H1 (cell line): ENCODE measurements around the gene ALG3. TPM values are rescaled to one million over a fixed set of nuclear protein-coding genes. Genes with fewer than 3 reads are reported as not detected.
A peak's percentile ranks its signal among the peaks of the same experiment; 100 is the strongest.

Experiments
- CTCF ChIA-PET: fragments of 300-600 bp; sonication (Branson Sonifier 250); formaldehyde crosslinking; loops from one replicate; lab custom pipeline; 2021; ENCODE audit not compliant: partially characterized antibody; lab: Charles Lee
- POLR2A ChIA-PET: fragments of 300-600 bp; sonication (Branson Sonifier 250); formaldehyde crosslinking; loops from one replicate; lab custom pipeline; 2021; ENCODE audit warnings: inconsistent platforms; ENCODE audit not compliant: partially characterized antibody; lab: Charles Lee
- DNase-seq, 2 experiments: peaks; one replicate each; pipeline versions ENCODE4 v3.0.0 to v3.0.0-alpha.2; 2010 to 2022; ENCODE audit warnings: low spot score in 2 of 2, low read depth in 1 of 2, mixed read lengths in 1 of 2
- FAIRE-seq: peaks from 2 replicates; lab custom pipeline; 2011; peaks lifted over from hg19 to GRCh38; lab: Jason Lieb, UNC
- H2AFZ ChIP-seq: 2 replicates; pipeline ENCODE4 v1.8.1; 2012; ENCODE audit warnings: low read length, inconsistent platforms
- H2AK5ac ChIP-seq: 2 replicates; pipeline ENCODE4 v1.6.1; 2013; ENCODE audit warnings: low read depth, low read length
- H2BK120ac ChIP-seq: replicated peaks from 2 replicates; pipeline ENCODE3; 2013; ENCODE audit warnings: low read depth, low read length, inconsistent platforms
- H2BK12ac ChIP-seq: 2 replicates; pipeline ENCODE4 v1.6.1; 2013; ENCODE audit warnings: low read depth, low read length
- H2BK15ac ChIP-seq: 2 replicates; pipeline ENCODE4 v1.6.1; 2013; ENCODE audit warnings: low read length
- H2BK20ac ChIP-seq: 2 replicates; pipeline ENCODE4 v1.6.1; 2013; ENCODE audit warnings: low read length
- H2BK5ac ChIP-seq: 2 replicates; pipeline ENCODE4 v1.6.1; 2013; ENCODE audit warnings: low read depth, low read length
- H3K14ac ChIP-seq: 2 replicates; pipeline ENCODE4 v1.6.1; 2013; ENCODE audit warnings: inconsistent platforms; ENCODE audit not compliant: insufficient read length
- H3K18ac ChIP-seq: 2 replicates; pipeline ENCODE4 v1.6.1; 2013; ENCODE audit warnings: low read length; ENCODE audit errors: extremely low read depth
- H3K23ac ChIP-seq: 2 replicates; pipeline ENCODE4 v1.6.1; 2013; ENCODE audit warnings: inconsistent platforms; ENCODE audit not compliant: insufficient read length
- H3K23me2 ChIP-seq: 2 replicates; pipeline ENCODE4 v1.6.1; 2013; ENCODE audit warnings: low read depth, low read length
- H3K27ac ChIP-seq: 2 replicates; pipeline ENCODE4 v1.6.1; 2011; ENCODE audit warnings: low read depth, low read length, inconsistent platforms
- H3K27me3 ChIP-seq, 4 experiments: replicated peaks in 1 of 4; 1 replicate in 1 of 4; 2 replicates in 3 of 4; pipeline versions ENCODE4 v1.6.1 to v1.8.1; 2011 to 2013; ENCODE audit warnings: low read length in 3 of 4, mild to moderate bottlenecking in 3 of 4, inconsistent platforms in 2 of 4, mixed read lengths in 2 of 4, moderate library complexity in 1 of 4; ENCODE audit not compliant: control insufficient read depth in 3 of 4, insufficient read depth in 3 of 4; ENCODE audit errors: extremely low read depth in 1 of 4
- H3K36me3 ChIP-seq, 4 experiments: 2 replicates each; pipeline versions ENCODE4 v1.6.1 to v1.8.1; 2011 to 2013; ENCODE audit warnings: mild to moderate bottlenecking in 4 of 4, low read length in 3 of 4, moderate library complexity in 2 of 4, control low read depth in 1 of 4, inconsistent platforms in 1 of 4; ENCODE audit not compliant: insufficient read depth in 4 of 4, control insufficient read depth in 2 of 4
- H3K4ac ChIP-seq: replicated peaks from 2 replicates; pipeline ENCODE3; 2013; ENCODE audit warnings: low read length, low read depth, mixed read lengths, inconsistent platforms; ENCODE audit not compliant: insufficient read length
- H3K4me1 ChIP-seq, 4 experiments: replicated peaks in 1 of 4; 1 replicate in 1 of 4; 2 replicates in 3 of 4; pipeline versions ENCODE4 v1.6.1 to v1.8.1; 2011 to 2013; ENCODE audit warnings: low read length in 3 of 4, inconsistent platforms in 2 of 4, mixed read lengths in 1 of 4; ENCODE audit not compliant: insufficient read depth in 4 of 4, control insufficient read depth in 3 of 4
- H3K4me2 ChIP-seq, 2 experiments: 2 replicates each; pipeline versions ENCODE4 v1.6.1 to v1.8.1; 2011 to 2013; ENCODE audit warnings: low read depth in 2 of 2, low read length in 2 of 2, control low read depth in 1 of 2, inconsistent platforms in 1 of 2, mild to moderate bottlenecking in 1 of 2; ENCODE audit not compliant: insufficient read depth in 1 of 2
- H3K4me3 ChIP-seq, 4 experiments: fragments of 200-600, 300-600 bp in 1 of 4; sonication (generic), shearing (Covaris generic), sonication (Bioruptor Twin) in 1 of 4; 2 replicates each; pipeline versions ENCODE4 v1.5.1 to v1.8.1; 2011 to 2016; ENCODE audit warnings: low read length in 4 of 4, low read depth in 3 of 4, control low read depth in 2 of 4, inconsistent platforms in 2 of 4, mild to moderate bottlenecking in 2 of 4, mixed read lengths in 1 of 4, moderate library complexity in 1 of 4; ENCODE audit not compliant: insufficient read depth in 2 of 4; ENCODE audit errors: extremely low read depth in 1 of 4
- H3K56ac ChIP-seq: replicated peaks from 2 replicates; pipeline ENCODE3; 2013; ENCODE audit warnings: low read depth, mild to moderate bottlenecking, mixed read lengths, low read length, inconsistent platforms; ENCODE audit not compliant: insufficient read length
- H3K79me1 ChIP-seq: 2 replicates; pipeline ENCODE4 v1.6.1; 2013; ENCODE audit warnings: low read depth, low read length, control low read depth
- H3K79me2 ChIP-seq, 2 experiments: 2 replicates each; pipeline versions ENCODE4 v1.6.1 to v1.8.1; 2012 to 2013; ENCODE audit warnings: low read length in 2 of 2, mild to moderate bottlenecking in 2 of 2, inconsistent platforms in 1 of 2; ENCODE audit not compliant: insufficient read depth in 2 of 2, control insufficient read depth in 1 of 2
- H3K9ac ChIP-seq, 4 experiments: replicated peaks in 1 of 4; 1 replicate in 1 of 4; 2 replicates in 3 of 4; pipeline versions ENCODE4 v1.6.1 to v1.8.1; 2011 to 2013; ENCODE audit warnings: low read depth in 3 of 4, low read length in 3 of 4, control low read depth in 2 of 4, mild to moderate bottlenecking in 2 of 4, moderate library complexity in 2 of 4, inconsistent platforms in 1 of 4; ENCODE audit errors: extremely low read depth in 1 of 4
- H3K9me3 ChIP-seq, 2 experiments: 2 replicates each; pipeline versions ENCODE4 v1.6.1 to v1.8.1; 2012 to 2013; ENCODE audit warnings: mild to moderate bottlenecking in 2 of 2, moderate library complexity in 2 of 2, control low read depth in 1 of 2, inconsistent platforms in 1 of 2, low read depth in 1 of 2, low read length in 1 of 2, mixed read lengths in 1 of 2; ENCODE audit not compliant: insufficient read depth in 2 of 2
- H4K20me1 ChIP-seq, 2 experiments: replicated peaks in 1 of 2; 2 replicates each; pipeline versions ENCODE3 to v1.8.1; 2011 to 2013; ENCODE audit warnings: inconsistent platforms in 2 of 2, low read length in 2 of 2, mild to moderate bottlenecking in 1 of 2; ENCODE audit not compliant: insufficient read depth in 2 of 2, control insufficient read depth in 1 of 2
- H4K5ac ChIP-seq: 2 replicates; pipeline ENCODE4 v1.6.1; 2013; ENCODE audit warnings: low read length, low read depth, mixed read lengths, inconsistent platforms; ENCODE audit not compliant: insufficient read length
- H4K8ac ChIP-seq: 2 replicates; pipeline ENCODE4 v1.8.0; 2013; ENCODE audit warnings: mild to moderate bottlenecking, moderate library complexity, low read length, inconsistent platforms; ENCODE audit not compliant: insufficient read depth; ENCODE audit errors: extremely low read depth
- H4K91ac ChIP-seq: replicated peaks from 2 replicates; pipeline ENCODE3; 2013; ENCODE audit warnings: low read length, mixed read lengths, inconsistent platforms; ENCODE audit not compliant: insufficient read length
- EP300 ChIP-seq, 2 experiments: IDR thresholded peaks; 1 replicate in 1 of 2; 2 replicates in 1 of 2; pipeline ENCODE4 v1.6.1; 2011 to 2012; ENCODE audit warnings: low read depth in 2 of 2, low read length in 2 of 2, mild to moderate bottlenecking in 2 of 2, borderline replicate concordance in 1 of 2, inconsistent platforms in 1 of 2, moderate library complexity in 1 of 2
- NRF1 ChIP-seq: IDR thresholded peaks from 2 replicates; pipeline ENCODE4 v1.6.1; 2011; ENCODE audit warnings: mild to moderate bottlenecking, low read depth, low read length, improper control_type of control experiment
- SIN3A ChIP-seq, 2 experiments: IDR thresholded peaks in 1 of 2; conservative IDR thresholded peaks in 1 of 2; 2 replicates each; pipeline ENCODE4 v1.6.1; 2011 to 2012; ENCODE audit warnings: low read length in 2 of 2, improper control_type of control experiment in 1 of 2, low read depth in 1 of 2, mild to moderate bottlenecking in 1 of 2
- WGBS, 2 experiments: shearing (Covaris generic) in 1 of 2; methylation state at CpG; one replicate each; pipeline versions ENCODE4 v1.1.6 to v1.1.7; 2013 to 2015; ENCODE audit warnings: low lambda C conversion rate in 2 of 2, mixed read lengths in 2 of 2, inconsistent platforms in 1 of 2, low coverage in 1 of 2, missing lambda C conversion rate in 1 of 2; ENCODE audit not compliant: insufficient replicate concordance in 2 of 2, insufficient coverage in 1 of 2, insufficient read length in 1 of 2; ENCODE audit errors: extremely low coverage in 1 of 2, missing lambda C conversion rate in 1 of 2; 5-methylcytosine and 5-hydroxymethylcytosine counted together
- polyA plus RNA-seq, 7 experiments: library from polyadenylated mRNA; depleted of rRNA in 3 of 7; stranded (reverse) in 5 of 7; unstranded in 2 of 7; fragments of >200 nt in 5 of 7; fragments of 200-250 nt in 2 of 7; gene quantifications; 1 replicate in 5 of 7; 2 replicates in 1 of 7; 4 replicates in 1 of 7; pipeline versions ENCODE4 v1.2.1 to v1.2.3, GENCODE V29; 2011 to 2013; ENCODE audit warnings: missing spikeins in 2 of 7, mixed read lengths in 2 of 7
- total RNA-seq: library from RNA; stranded (reverse); fragmentation: NEBNext Ultra II Directional; extraction: Animal tissue kit (Norgen Biotek cat#: 25700); gene quantifications from 2 replicates; pipeline ENCODE4 v1.2.1, GENCODE V29; 2021
- TF ChIP-seq, protein P1 (sequence below), 3 experiments: IDR thresholded peaks; 1 replicate in 2 of 3; 2 replicates in 1 of 3; pipeline versions ENCODE4 v1.5.1 to v1.6.1; 2011; ENCODE audit warnings: low read length in 3 of 3, mild to moderate bottlenecking in 3 of 3, inconsistent platforms in 2 of 3, low read depth in 1 of 3, moderate library complexity in 1 of 3; ENCODE audit not compliant: insufficient read depth in 1 of 3; ENCODE audit errors: control extremely low read depth in 1 of 3
- TF ChIP-seq, protein P2 (sequence below): IDR thresholded peaks from 2 replicates; pipeline ENCODE4 v1.6.1; 2012; ENCODE audit warnings: inconsistent platforms

The ALG3 gene
- total and polyA plus RNA-seq, 2 of the 8 experiments (the other 6 are each of a cell fraction or from before 2014, with no cell fraction given) = 54.6 to 148 TPM

DNA sequence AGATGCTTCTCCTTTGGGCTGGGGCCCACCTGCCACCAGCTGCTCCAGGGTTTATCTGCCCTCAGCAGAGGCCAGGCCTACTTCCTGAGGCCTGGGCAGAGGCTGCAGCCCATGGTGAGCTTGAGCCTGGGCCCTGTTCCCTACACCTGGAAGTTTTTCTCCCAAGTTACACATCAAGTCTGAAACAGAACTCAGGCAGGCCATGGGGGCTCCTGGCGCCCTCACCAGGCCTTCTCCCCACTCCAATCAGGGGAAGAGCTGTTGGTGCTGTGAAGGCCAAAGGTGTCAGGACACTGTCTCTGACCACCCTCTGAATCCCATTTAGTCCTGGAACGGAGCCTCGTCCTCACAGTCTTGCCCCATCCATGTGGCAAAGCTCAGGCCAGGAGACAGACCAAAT, 12.1 kb downstream of the ALG3 start:
- Histone ChIP-seq H2BK120ac (no peak overlapping the region), H2AK5ac (no peak overlapping the region), H3K18ac (no peak overlapping the region), H2BK5ac (no peak overlapping the region), H2AFZ (no peak overlapping the region), H3K23ac (no peak overlapping the region), H2BK12ac (peak overlapping the region; percentile 55; the same call in 1 of the 2 replicates), H4K20me1 (peaks cover 8 to 13% of the 10 kb centered on the region in 2 experiments), H3K9ac (no peak overlapping the region), H3K4me3 (no peak overlapping the region), H4K8ac (no peak overlapping the region), H3K79me1 (no peaks in the 10 kb centered on the region), H3K27me3 (peaks cover 4 to 20% (median 15%) of the 10 kb centered on the region in 4 experiments; a peak in 6 of 7 replicates)
- ChIA-PET CTCF (interaction anchor here (0.7 to 8.9 kb wide), 10 partner anchors 9 to 1482 kb away, joined by 3 to 183 read pairs (median 4); partner anchors contain the start of genes EEF1AKMT4 and VWA5B2), POLR2A (interaction anchor here (1.4 to 1.7 kb wide), 2 partner anchors 10 to 13 kb away, joined by 5 to 8 read pairs; partner anchors contain the start of gene EEF1AKMT4)
- no peak for FAIRE-seq
- 83% methylated on average over 3 of the region's 3 CpGs; no CpG with 5 or more reads in 1 of the 2 experiments for WGBS, 2 experiments
- TF ChIP-seq, protein P1, sequence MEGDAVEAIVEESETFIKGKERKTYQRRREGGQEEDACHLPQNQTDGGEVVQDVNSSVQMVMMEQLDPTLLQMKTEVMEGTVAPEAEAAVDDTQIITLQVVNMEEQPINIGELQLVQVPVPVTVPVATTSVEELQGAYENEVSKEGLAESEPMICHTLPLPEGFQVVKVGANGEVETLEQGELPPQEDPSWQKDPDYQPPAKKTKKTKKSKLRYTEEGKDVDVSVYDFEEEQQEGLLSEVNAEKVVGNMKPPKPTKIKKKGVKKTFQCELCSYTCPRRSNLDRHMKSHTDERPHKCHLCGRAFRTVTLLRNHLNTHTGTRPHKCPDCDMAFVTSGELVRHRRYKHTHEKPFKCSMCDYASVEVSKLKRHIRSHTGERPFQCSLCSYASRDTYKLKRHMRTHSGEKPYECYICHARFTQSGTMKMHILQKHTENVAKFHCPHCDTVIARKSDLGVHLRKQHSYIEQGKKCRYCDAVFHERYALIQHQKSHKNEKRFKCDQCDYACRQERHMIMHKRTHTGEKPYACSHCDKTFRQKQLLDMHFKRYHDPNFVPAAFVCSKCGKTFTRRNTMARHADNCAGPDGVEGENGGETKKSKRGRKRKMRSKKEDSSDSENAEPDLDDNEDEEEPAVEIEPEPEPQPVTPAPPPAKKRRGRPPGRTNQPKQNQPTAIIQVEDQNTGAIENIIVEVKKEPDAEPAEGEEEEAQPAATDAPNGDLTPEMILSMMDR (IDR thresholded peaks at IDR 0.05; ENCODE audit: control extremely low read depth in 1 of 3, insufficient read depth in 1 of 3, low read depth in 1 of 3, low read length in 3 of 3) = peak in 1 of 3 experiments; percentile 13; a peak in 1 of 4 replicates
- TF ChIP-seq NRF1 (no peak), EP300 (IDR thresholded peaks at IDR 0.05; ENCODE audit: borderline replicate concordance in 1 of 2, low read depth in 2 of 2, low read length in 2 of 2) (no peak), SIN3A (conservative IDR thresholded peaks at IDR 0.05 in 1 of 2, IDR thresholded peaks at IDR 0.05 in 1 of 2; ENCODE audit: low read depth in 1 of 2, low read length in 2 of 2) (no peak)
- TF ChIP-seq, protein P2, sequence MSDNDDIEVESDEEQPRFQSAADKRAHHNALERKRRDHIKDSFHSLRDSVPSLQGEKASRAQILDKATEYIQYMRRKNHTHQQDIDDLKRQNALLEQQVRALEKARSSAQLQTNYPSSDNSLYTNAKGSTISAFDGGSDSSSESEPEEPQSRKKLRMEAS = no peak
- TF ChIP-seq, all 59 proteins: peak for 1
- Histone ChIP-seq H4K5ac (no peak overlapping the region), H3K4me1 (peaks cover 0 to 5% (median 1%) of the 10 kb centered on the region in 4 experiments; a peak in 3 of 7 replicates), H3K4me2 (no peak overlapping the region), H4K91ac (no peak overlapping the region), H3K4ac (no peak overlapping the region), H2BK20ac (no peak overlapping the region), H3K56ac (no peak overlapping the region), H3K36me3 (no peaks in the 10 kb centered on the region), H3K9me3 (no peaks in the 10 kb centered on the region), H3K14ac (no peak overlapping the region), H3K27ac (no peak overlapping the region), H2BK15ac (no peak overlapping the region), H3K23me2 (no peaks in the 10 kb centered on the region; the same call in 1 of the 2 replicates), H3K79me2 (no peaks in the 10 kb centered on the region)
- no peak for DNase-seq
